HEK293T (cell line): ENCODE data around the gene TACO1.

Experiments used
- ARNT ChIP-seq: fragments of 450-650 bp; IDR thresholded peaks from 2 replicates; pipeline ENCODE4 v1.6.1; 2017; ENCODE audit warnings: mild to moderate bottlenecking
- BHLHE40 ChIP-seq: fragments of 450-650 bp; IDR thresholded peaks from 2 replicates; pipeline ENCODE4 v1.6.1; 2016; ENCODE audit warnings: mild to moderate bottlenecking, moderate library complexity, borderline replicate concordance
- CTBP1 ChIP-seq: fragments of 450-650 bp; IDR thresholded peaks from 2 replicates; pipeline ENCODE4 v1.6.1; 2016; ENCODE audit warnings: borderline replicate concordance
- ELF4 ChIP-seq: fragments of 450-650 bp; IDR thresholded peaks from 2 replicates; pipeline ENCODE4 v1.6.1; 2017; ENCODE audit warnings: antibody characterized with exemption
- FOXA1 ChIP-seq: fragments of 450-650 bp; IDR thresholded peaks from 2 replicates; pipeline ENCODE4 v1.6.1; 2016; ENCODE audit warnings: mild to moderate bottlenecking
- FOXK2 ChIP-seq: fragments of 450-650 bp; IDR thresholded peaks from 2 replicates; pipeline ENCODE4 v1.6.1; 2016; ENCODE audit warnings: mild to moderate bottlenecking
- FOXM1 ChIP-seq: fragments of 450-650 bp; IDR thresholded peaks from 2 replicates; pipeline ENCODE4 v1.6.1; 2017; ENCODE audit warnings: mild to moderate bottlenecking, borderline replicate concordance
- L3MBTL2 ChIP-seq: fragments of 450-650 bp; conservative IDR thresholded peaks from 2 replicates; pipeline ENCODE4 v1.6.1; 2016; ENCODE audit warnings: mild to moderate bottlenecking
- NFRKB ChIP-seq: fragments of 450-650 bp; IDR thresholded peaks from 2 replicates; pipeline ENCODE4 v1.6.1; 2016; ENCODE audit warnings: mild to moderate bottlenecking, moderate library complexity
- PKNOX1 ChIP-seq: fragments of 450-650 bp; IDR thresholded peaks from 2 replicates; pipeline ENCODE4 v1.6.1; 2016
- SP1 ChIP-seq: fragments of 450-650 bp; IDR thresholded peaks from 2 replicates; pipeline ENCODE4 v1.6.1; 2017
- SUZ12 ChIP-seq: fragments of 450-650 bp; IDR thresholded peaks from 2 replicates; pipeline ENCODE4 v1.6.1; 2016; ENCODE audit warnings: mild to moderate bottlenecking
- ZNF384 ChIP-seq: fragments of 450-650 bp; IDR thresholded peaks from 2 replicates; pipeline ENCODE4 v1.6.1; 2016

DNA sequence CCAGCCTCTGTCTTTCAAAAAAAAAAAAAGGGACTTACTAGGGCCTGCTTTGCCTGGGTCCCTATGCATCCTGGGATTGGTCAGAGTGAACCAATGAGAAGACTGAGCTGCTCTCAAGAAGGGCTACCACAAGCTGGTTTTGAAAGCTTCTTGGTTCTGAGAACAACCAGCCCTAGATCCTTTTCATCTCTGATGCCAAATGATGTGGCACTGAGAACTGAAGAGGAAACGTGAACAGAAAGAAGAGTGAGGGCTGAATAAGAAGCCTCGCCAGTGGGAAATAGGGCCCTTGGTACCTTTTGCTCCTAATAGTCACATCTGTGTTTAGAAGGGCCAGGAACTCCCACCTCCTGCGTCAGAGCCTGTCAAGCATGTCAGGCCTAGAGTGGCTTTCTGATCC is 10.7 kb downstream of the TACO1 start:
- TF ChIP-seq BHLHE40 = no peak
- TF ChIP-seq SUZ12 = no peak
- no peak for TF ChIP-seq PKNOX1
- TF ChIP-seq L3MBTL2 = no peak
- TF ChIP-seq NFRKB = no peak
- TF ChIP-seq FOXA1 = no peak
- TF ChIP-seq FOXM1 = no peak
- no peak for TF ChIP-seq FOXK2
- no peak for TF ChIP-seq ELF4
- no peak for TF ChIP-seq CTBP1
- no peak for TF ChIP-seq SP1
- TF ChIP-seq ZNF384 = no peak
- no peak for TF ChIP-seq ARNT
